Lower leg skin (tissue), 4 donors: ENCODE results near the gene BLVRB. TPM values are rescaled to one million over a fixed set of nuclear protein-coding genes. Genes with fewer than 3 reads are reported as not detected.
"Not testable (repeated sequence)": the region's sequence is repeated elsewhere in the genome, so short reads cannot be mapped to it uniquely, and the experiment has no call there.

Source experiments
- DNase-seq, 2 donors: peaks; one replicate each; pipeline ENCODE4 v3.0.0-alpha.2; 2019; ENCODE audit warnings: low spot score in 2 of 2
- H3K4me3 ChIP-seq: fragments of 200-600 bp; sonication (generic); 2 replicates; pipeline ENCODE4 v1.5.1; 2017; ENCODE audit warnings: mild to moderate bottlenecking, low read depth; ENCODE audit not compliant: poor library complexity, severe bottlenecking
- POLR2A ChIP-seq, 2 donors: fragments of 450-650 bp; IDR thresholded peaks; one replicate each; pipeline ENCODE4 v1.6.1; 2016 to 2017; ENCODE audit warnings: antibody characterized with exemption in 2 of 2, mild to moderate bottlenecking in 1 of 2, moderate library complexity in 1 of 2
- WGBS, 2 donors: methylation state at CpG; one replicate each; pipeline ENCODE4 v1.1.5; 2018; 5-methylcytosine and 5-hydroxymethylcytosine counted together
- intact Hi-C: fragments of 100-400 bp; cut with DNase I; formaldehyde crosslinking; loops from one replicate; pipeline ENCODE4 v1.15.0; 2023; ENCODE audit warnings: low total_unique reads
- total RNA-seq, 4 donors: library from RNA; depleted of rRNA; stranded (reverse); fragments of >200 nt; gene quantifications; one replicate each; pipeline ENCODE4 v1.1.0, GENCODE V29; 2016
- TF ChIP-seq, protein P1 (sequence below), 3 donors: fragments of 450-650 bp; IDR thresholded peaks; one replicate each; pipeline ENCODE4 v1.5.1; 2016; ENCODE audit warnings: antibody characterized with exemption in 3 of 3, mild to moderate bottlenecking in 3 of 3, moderate library complexity in 2 of 3

The BLVRB gene
- total RNA-seq, 4 donors from 2014 or later, result 139 to 161 (median 154) TPM

DNA sequence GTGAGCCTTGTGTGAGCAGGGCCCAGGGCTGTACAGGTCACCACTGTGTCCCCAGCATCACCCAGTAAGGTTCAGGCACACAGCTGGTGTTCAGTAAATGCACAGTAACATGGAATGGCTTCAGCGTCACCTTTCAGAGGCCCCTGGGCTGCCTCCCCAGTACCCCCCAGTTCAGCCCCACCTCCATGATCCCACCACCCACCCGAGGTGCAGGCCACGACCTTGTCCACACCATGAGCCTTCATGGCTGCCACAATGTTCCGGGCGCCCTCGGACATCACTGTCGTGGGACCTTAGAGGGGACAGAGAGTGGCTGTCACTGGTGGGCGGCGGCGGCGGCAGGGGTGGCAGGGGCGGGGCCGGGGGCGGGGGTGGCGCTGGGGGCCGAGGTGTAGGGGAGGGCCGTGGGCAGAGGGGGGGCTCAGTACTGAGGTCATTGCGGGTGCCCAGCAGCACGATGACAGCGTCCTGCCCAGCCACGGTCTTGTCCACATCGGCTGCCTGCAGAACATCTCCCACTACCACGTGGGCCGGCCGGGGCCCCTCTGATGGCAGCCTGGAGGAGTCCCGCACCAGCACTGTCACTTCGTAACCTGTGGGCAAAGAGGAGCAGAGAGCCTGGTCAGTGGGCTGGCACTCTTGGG is 7.5 kb downstream of the BLVRB start:
- no peak overlapping the region for H3K4me3 ChIP-seq
- TF ChIP-seq POLR2A (IDR thresholded peaks at IDR 0.05), result no peak
- TF ChIP-seq, protein P1, sequence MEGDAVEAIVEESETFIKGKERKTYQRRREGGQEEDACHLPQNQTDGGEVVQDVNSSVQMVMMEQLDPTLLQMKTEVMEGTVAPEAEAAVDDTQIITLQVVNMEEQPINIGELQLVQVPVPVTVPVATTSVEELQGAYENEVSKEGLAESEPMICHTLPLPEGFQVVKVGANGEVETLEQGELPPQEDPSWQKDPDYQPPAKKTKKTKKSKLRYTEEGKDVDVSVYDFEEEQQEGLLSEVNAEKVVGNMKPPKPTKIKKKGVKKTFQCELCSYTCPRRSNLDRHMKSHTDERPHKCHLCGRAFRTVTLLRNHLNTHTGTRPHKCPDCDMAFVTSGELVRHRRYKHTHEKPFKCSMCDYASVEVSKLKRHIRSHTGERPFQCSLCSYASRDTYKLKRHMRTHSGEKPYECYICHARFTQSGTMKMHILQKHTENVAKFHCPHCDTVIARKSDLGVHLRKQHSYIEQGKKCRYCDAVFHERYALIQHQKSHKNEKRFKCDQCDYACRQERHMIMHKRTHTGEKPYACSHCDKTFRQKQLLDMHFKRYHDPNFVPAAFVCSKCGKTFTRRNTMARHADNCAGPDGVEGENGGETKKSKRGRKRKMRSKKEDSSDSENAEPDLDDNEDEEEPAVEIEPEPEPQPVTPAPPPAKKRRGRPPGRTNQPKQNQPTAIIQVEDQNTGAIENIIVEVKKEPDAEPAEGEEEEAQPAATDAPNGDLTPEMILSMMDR (IDR thresholded peaks at IDR 0.05), result no peak
- DNase-seq, result no peak
- intact Hi-C loops, result no loop called here
- WGBS, 2 donors, result 84 to 88% methylated on average over 17 to 23 of the region's 27 CpGs

- no peak for DNase-seq
- TF ChIP-seq, protein P1 (IDR thresholded peaks at IDR 0.05), result no peak
- no peak for TF ChIP-seq POLR2A (IDR thresholded peaks at IDR 0.05)
- WGBS, 2 donors, result 89 to 90% methylated on average over 5 of the region's 5 CpGs
- no peak overlapping the region for H3K4me3 ChIP-seq
- intact Hi-C loops, result no loop called here
These were observed 8.5 kb downstream of the BLVRB start for GRCh38 chr19:40457048-40457447.

DNA sequence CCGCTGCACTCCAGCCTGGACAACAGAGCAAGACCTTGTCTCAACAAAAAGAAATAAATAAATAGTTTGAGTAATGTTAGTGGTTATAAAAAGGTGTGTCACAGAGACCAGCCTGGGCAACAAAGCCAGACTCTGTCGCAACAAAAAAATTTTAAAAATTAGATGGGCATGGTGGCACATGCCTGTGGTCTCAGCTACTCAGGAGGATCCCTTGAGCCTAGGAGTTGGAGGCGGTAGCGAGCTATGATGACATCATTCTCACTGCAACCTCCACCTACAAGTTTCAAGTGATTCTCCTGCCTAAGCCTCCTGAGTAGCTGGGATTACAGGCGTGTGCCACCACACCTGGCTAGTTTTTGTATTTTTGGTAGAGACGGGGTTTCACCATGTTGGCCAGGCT is 11.6 kb downstream of the BLVRB start:
- intact Hi-C loops, H3K4me3 ChIP-seq, DNase-seq: not testable (repeated sequence)
- WGBS, 2 donors, result 81 to 82% methylated on average over 6 of the region's 6 CpGs

GRCh38 chr19:40453151-40453735 is 12.3 kb downstream of the BLVRB start:
- no peak for DNase-seq
- TF ChIP-seq POLR2A (IDR thresholded peaks at IDR 0.05), result no peak
- TF ChIP-seq, protein P1 (IDR thresholded peaks at IDR 0.05), result no peak
- H3K4me3 ChIP-seq, result no peak overlapping the region
- WGBS, 2 donors, result 74 to 76% methylated on average over 5 of the region's 5 CpGs
- intact Hi-C loops, result no loop called here

GRCh38 chr19:40452016-40452415 is 13.5 kb downstream of the BLVRB start:
- TF ChIP-seq POLR2A (IDR thresholded peaks at IDR 0.05), result no peak
- TF ChIP-seq, protein P1 (IDR thresholded peaks at IDR 0.05), result no peak
- 68 to 72% methylated on average over 5 of the region's 5 CpGs for WGBS, 2 donors
- no peak for DNase-seq
- intact Hi-C loops, result no loop called here
- no peak overlapping the region for H3K4me3 ChIP-seq

GRCh38 chr19:40450664-40451063 is 14.9 kb downstream of the BLVRB start:
- no peak for DNase-seq
- intact Hi-C loops, result no loop called here
- no peak overlapping the region for H3K4me3 ChIP-seq
- no peak for TF ChIP-seq POLR2A (IDR thresholded peaks at IDR 0.05)
- TF ChIP-seq, protein P1 (IDR thresholded peaks at IDR 0.05), result no peak
- WGBS, 2 donors, result 95 to 99% methylated on average over 4 of the region's 4 CpGs
